ENCODE measurements around the gene KIF2C. TPM values are rescaled to one million over a fixed set of nuclear protein-coding genes. Genes with fewer than 3 reads are reported as not detected.
"Not testable (repeated sequence)": the region's sequence is repeated elsewhere in the genome, so short reads cannot be mapped to it uniquely, and the experiment has no call there.

The KIF2C gene
- total RNA-seq, 2 experiments from 2014 or later = 92.6 to 95.0 TPM

DNA sequence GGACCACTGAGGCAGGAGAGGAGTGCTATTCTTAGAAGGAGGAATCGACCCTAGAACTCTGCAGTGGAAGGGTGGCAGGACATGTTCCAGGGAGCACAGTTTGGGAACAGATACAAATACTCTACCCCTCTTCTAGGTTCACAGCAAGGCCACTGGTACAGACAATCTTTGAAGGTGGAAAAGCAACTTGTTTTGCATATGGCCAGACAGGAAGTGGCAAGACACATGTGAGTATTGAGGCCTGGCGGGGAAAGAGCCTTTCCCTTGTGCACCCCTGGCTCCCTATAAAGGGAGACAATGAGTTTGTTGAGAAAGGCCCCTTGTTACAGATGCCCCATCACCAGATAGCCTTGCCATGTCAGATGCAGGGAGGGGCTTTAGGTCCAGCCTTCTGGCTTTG lies 17.8 kb downstream of the KIF2C start:
- intact Hi-C loops (cut with micrococcal nuclease) = no loop called here
- Mint-ChIP-seq H3K27me3 (no peaks in the 10 kb centered on the region), H3K36me3 (ENCODE audit: low read depth) (peaks cover 67% of the 10 kb centered on the region), H3K4me1 (ENCODE audit: low read depth) (peaks cover 14% of the 10 kb centered on the region), H3K4me3 (no peak overlapping the region), H3K9me3 (no peaks in the 10 kb centered on the region), H3K27ac (no peak overlapping the region)
- TF ChIP-seq, protein P1, sequence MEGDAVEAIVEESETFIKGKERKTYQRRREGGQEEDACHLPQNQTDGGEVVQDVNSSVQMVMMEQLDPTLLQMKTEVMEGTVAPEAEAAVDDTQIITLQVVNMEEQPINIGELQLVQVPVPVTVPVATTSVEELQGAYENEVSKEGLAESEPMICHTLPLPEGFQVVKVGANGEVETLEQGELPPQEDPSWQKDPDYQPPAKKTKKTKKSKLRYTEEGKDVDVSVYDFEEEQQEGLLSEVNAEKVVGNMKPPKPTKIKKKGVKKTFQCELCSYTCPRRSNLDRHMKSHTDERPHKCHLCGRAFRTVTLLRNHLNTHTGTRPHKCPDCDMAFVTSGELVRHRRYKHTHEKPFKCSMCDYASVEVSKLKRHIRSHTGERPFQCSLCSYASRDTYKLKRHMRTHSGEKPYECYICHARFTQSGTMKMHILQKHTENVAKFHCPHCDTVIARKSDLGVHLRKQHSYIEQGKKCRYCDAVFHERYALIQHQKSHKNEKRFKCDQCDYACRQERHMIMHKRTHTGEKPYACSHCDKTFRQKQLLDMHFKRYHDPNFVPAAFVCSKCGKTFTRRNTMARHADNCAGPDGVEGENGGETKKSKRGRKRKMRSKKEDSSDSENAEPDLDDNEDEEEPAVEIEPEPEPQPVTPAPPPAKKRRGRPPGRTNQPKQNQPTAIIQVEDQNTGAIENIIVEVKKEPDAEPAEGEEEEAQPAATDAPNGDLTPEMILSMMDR (IDR thresholded peaks at IDR 0.05) = no peak
- no peak for ATAC-seq
- CTCF ChIA-PET = interaction anchor here (1.7 kb wide), 1 partner anchor 10 kb away, joined by 5 read pairs; no protein-coding TSS in a partner anchor
- POLR2A ChIA-PET = interaction anchor here (0.9 to 4.3 kb wide), 3 partner anchors 11 to 26 kb away, joined by 3 to 36 read pairs (median 4); partner anchors contain the start of gene RPS8
- DNase-seq = no peak

DNA sequence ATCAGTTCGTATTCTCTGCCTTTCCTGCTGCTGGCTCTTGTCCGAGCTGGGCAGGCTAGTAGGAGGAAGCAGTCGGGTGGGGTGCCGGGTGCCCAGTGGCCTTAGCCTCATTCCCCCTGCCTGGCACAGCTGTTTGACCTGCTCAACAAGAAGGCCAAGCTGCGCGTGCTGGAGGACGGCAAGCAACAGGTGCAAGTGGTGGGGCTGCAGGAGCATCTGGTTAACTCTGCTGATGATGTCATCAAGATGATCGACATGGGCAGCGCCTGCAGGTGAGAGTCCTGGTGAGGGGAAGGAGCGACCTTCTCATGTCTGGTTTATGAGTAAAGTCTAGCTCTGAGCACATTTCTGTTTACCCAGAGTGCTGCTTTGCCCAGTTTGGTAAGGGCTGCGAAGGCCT lies 19.4 kb downstream of the KIF2C start:
- no peaks in the 10 kb centered on the region for H3K9me3 Mint-ChIP-seq
- DNase-seq = no peak
- ATAC-seq = no peak
- CTCF ChIA-PET = interaction anchor here (1.1 to 2.0 kb wide), 4 partner anchors 9 to 30 kb away, joined by 3 to 6 read pairs (median 5); no protein-coding TSS in a partner anchor
- H3K27ac Mint-ChIP-seq = no peak overlapping the region
- peaks cover 5% of the 10 kb centered on the region for H3K4me1 Mint-ChIP-seq (ENCODE audit: low read depth)
- POLR2A ChIA-PET = interaction anchor here (0.6 to 5.0 kb wide), 10 partner anchors 9 to 55 kb away, joined by 3 to 36 read pairs (median 3); partner anchors contain the start of genes RNU5D-1 and RPS8
- TF ChIP-seq, protein P1 (IDR thresholded peaks at IDR 0.05) = no peak
- intact Hi-C loops (cut with micrococcal nuclease) = no loop called here
- H3K27me3 Mint-ChIP-seq = no peaks in the 10 kb centered on the region
- peaks cover 68% of the 10 kb centered on the region for H3K36me3 Mint-ChIP-seq (ENCODE audit: low read depth)
- H3K4me3 Mint-ChIP-seq = no peak overlapping the region

DNA sequence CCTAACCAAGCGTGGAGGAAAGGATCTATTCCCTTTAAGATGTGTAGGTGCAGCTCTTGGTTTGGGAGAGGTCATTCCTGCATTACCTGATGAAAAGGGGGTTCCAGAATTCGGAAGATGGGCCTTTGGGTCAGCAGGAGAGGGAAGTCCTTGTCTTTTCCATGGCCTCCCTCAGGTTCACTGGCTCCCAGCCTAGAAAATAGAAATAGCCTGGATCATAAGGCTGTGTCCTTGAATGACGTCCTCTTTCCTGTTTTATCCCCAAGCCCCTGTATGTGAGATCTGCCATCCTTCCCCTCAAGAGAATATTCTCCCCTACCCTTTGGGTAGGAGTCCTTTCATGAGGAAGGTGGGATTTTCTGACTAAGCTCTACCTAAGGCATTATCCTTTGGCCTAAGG lies 21.2 kb downstream of the KIF2C start:
- Mint-ChIP-seq H3K9me3 (no peaks in the 10 kb centered on the region), H3K27ac (no peak overlapping the region), H3K4me1 (ENCODE audit: low read depth) (peaks cover 4% of the 10 kb centered on the region), H3K36me3 (ENCODE audit: low read depth) (peaks cover 63% of the 10 kb centered on the region), H3K27me3 (no peaks in the 10 kb centered on the region), H3K4me3 (no peak overlapping the region)
- POLR2A ChIA-PET = interaction anchor here (0.7 to 5.0 kb wide), 9 partner anchors 10 to 60 kb away, joined by 3 to 36 read pairs (median 4); partner anchors contain the start of genes RNU5D-1 and RPS8
- CTCF ChIA-PET = interaction anchor here (2.0 kb wide), 1 partner anchor 10 kb away, joined by 5 read pairs; no protein-coding TSS in a partner anchor
- no peak for DNase-seq
- intact Hi-C loops (cut with micrococcal nuclease) = no loop called here
- TF ChIP-seq, protein P1 (IDR thresholded peaks at IDR 0.05) = no peak
- ATAC-seq = no peak

DNA sequence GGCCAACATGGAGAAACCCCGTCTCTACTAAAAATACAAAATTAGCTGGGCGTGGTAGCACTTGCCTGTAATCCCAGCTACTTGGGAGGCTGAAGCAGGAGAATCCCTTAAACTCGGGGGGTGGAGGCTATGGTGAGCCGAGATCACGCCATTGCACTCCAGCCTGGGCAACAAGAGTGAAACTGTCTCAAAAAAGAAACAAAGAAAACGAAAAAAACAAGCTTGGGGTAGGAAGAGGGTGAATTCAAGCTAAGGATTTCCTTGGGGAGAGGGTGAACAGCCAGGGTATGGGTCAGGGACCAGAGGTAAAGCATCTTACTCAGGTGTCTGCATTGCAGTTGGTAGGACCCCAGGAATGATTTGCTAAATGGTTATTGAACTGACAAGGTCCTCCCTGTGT lies 26.8 kb downstream of the KIF2C start:
- ATAC-seq; H3K4me3 Mint-ChIP-seq; DNase-seq; H3K4me1 Mint-ChIP-seq (ENCODE audit: low read depth); H3K9me3 Mint-ChIP-seq; H3K27ac Mint-ChIP-seq; H3K27me3 Mint-ChIP-seq; intact Hi-C loops (cut with micrococcal nuclease): not testable (repeated sequence)
- CTCF ChIA-PET = interaction anchor here (1.4 to 3.1 kb wide), 3 partner anchors 9 to 36 kb away, joined by 5 to 10 read pairs (median 5); partner anchors contain the start of genes RNU5D-1 and RPS8
- POLR2A ChIA-PET = interaction anchor here (0.6 to 3.9 kb wide), 13 partner anchors 8 to 1296 kb away, joined by 3 to 39 read pairs (median 6); partner anchors contain the start of genes KIF2C and RPS8
- peaks cover 42% of the 10 kb centered on the region for H3K36me3 Mint-ChIP-seq (ENCODE audit: low read depth)

DNA sequence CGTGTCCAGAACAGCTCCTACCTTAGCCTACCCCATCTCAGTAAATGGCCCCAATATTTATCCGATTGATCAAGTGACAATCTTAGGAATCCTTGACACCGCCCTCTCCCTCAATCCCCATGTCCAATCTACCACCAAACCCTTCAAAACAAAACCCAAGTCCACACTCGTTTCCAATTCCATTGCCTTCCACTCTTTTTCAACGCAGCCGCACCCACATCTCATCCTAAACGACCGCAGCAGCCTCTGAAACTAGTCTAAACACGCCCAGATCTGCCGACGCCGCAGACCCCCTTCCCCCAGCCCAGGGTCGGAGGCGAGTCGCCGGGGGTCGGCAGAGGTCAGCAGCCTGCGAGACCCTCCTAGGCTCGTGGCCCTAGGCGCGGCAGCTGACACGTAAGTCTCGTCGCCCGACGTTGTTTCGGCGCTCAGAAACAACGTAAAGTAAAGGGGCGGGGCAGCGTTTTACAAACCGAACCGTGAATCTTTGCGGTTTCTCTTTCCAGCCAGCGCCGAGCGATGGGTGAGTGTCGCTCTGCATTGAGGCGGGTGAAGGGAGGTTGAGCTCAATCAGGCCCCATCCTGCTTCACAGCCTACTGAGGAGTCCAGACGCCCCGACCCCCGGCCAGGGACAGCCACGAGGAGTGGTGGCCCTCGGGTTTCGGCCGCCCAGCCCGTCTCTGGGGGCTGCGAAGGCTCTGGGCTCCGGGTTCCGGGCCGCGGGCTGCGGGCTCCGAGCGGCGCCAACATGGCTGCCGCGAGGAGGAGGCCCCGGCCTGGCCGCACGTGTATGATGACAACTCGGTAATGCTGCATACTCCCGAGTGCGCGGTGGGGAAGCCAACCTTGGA lies 35.7 kb downstream of the KIF2C start, which contains the start of gene RPS8:
Gene RPS8 (plus strand): TSS at position 463 of the 852 bp plus-strand sequence. CDS start 57 bp downstream, at position 520.
- TF ChIP-seq, protein P1 (IDR thresholded peaks at IDR 0.05) = no peak
- Mint-ChIP-seq H3K27ac (peak within 1 kb of the TSS; percentile 96), H3K9me3 (no peaks in the 10 kb centered on the region), H3K4me3 (peak within 1 kb of the TSS; percentile 91), H3K36me3 (ENCODE audit: low read depth) (peaks cover 52% of the 10 kb centered on the region), H3K27me3 (no peaks in the 10 kb centered on the region), H3K4me1 (ENCODE audit: low read depth) (peaks cover 35% of the 10 kb centered on the region)
- CTCF ChIA-PET = interaction anchor here (0.7 to 3.0 kb wide), 11 partner anchors 8 to 129 kb away, joined by 3 to 28 read pairs (median 4); partner anchors contain the start of genes PLK3 and RNU5D-1
- intact Hi-C loops (cut with micrococcal nuclease) = loop anchor here (5.0 kb wide), 1 partner anchor 43 kb away; the partner anchor contains the start of gene RNU5D-1
- DNase-seq = peak; percentile 95
- peak; percentile 79 for ATAC-seq
- POLR2A ChIA-PET = interaction anchor here (0.6 to 10.7 kb wide), 29 partner anchors 9 to 736 kb away, joined by 3 to 181 read pairs (median 8); partner anchors contain the start of genes BEST4, BTBD19, DYNLT4 and HECTD3

All from activated CD8-positive, alpha-beta T cell treated with anti-CD3 and anti-CD28 coated beads for 36 hours (primary cell).